ENCODE data around the gene TECPR2. TPM values are rescaled to one million over a fixed set of nuclear protein-coding genes. Genes with fewer than 3 reads are reported as not detected.

The TECPR2 gene
- total and polyA plus RNA-seq, 8 donors: 11.6 to 30.1 (median 16.2) TPM

DNA sequence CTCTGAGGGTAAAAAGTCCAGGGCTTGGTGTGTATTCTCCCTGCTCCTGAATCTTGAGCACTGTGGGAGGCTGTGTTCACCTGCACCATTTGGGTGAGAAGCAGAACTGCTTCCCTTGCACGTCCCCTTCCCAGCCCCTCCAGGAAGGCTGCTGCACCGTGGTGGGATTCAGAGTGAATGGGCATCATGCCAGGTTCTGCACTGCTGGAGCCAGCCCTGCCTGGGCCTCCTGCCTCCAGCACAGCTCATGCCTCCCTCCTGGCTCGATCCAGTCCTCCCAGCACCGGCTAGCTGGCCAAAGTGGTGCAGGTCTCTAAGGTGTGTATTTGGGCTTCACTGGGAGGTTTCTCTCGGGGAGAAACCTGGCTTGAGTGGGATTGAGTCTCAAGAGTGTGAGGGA, 92.0 kb downstream of the TECPR2 start:
- intact Hi-C loops (cut with DNase I): no loop called here
- H3K27ac ChIP-seq: no peak overlapping the region
- H3K27me3 ChIP-seq: no peaks in the 10 kb centered on the region
- H3K4me3 ChIP-seq: no peak overlapping the region
- ATAC-seq (no peak), DNase-seq (no peak)
- peaks cover 0 to 99% of the 10 kb centered on the region in 2 donors for H3K36me3 ChIP-seq
- H3K9me3 ChIP-seq: no peaks in the 10 kb centered on the region
- H3K4me1 ChIP-seq: no peaks in the 10 kb centered on the region
- TF ChIP-seq, protein P1, sequence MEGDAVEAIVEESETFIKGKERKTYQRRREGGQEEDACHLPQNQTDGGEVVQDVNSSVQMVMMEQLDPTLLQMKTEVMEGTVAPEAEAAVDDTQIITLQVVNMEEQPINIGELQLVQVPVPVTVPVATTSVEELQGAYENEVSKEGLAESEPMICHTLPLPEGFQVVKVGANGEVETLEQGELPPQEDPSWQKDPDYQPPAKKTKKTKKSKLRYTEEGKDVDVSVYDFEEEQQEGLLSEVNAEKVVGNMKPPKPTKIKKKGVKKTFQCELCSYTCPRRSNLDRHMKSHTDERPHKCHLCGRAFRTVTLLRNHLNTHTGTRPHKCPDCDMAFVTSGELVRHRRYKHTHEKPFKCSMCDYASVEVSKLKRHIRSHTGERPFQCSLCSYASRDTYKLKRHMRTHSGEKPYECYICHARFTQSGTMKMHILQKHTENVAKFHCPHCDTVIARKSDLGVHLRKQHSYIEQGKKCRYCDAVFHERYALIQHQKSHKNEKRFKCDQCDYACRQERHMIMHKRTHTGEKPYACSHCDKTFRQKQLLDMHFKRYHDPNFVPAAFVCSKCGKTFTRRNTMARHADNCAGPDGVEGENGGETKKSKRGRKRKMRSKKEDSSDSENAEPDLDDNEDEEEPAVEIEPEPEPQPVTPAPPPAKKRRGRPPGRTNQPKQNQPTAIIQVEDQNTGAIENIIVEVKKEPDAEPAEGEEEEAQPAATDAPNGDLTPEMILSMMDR (IDR thresholded peaks at IDR 0.05): no peak

DNA sequence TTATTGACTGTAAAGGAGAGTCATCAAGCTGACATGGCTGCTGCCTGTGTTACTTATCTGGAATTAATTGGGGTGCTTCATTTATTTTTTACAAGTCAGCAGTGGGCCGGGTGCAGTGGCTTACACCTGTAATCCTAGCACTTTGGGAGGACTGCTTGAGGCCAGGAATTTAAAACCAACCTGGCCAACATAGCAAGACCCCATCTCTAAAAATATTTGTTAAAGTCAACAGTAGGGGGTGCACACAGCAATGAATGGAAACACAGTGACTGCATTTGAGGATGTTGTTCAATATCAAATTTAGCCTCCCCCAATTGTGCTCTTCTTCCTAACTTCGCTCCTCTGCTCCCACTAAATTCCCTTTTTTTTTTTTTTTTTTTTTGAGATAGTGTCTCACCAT, 94.8 kb downstream of the TECPR2 start:
- DNase-seq: no peak
- intact Hi-C loops (cut with DNase I): no loop called here
- no peaks in the 10 kb centered on the region for H3K4me1 ChIP-seq
- no peak for ATAC-seq
- H3K4me3 ChIP-seq: no peak overlapping the region
- TF ChIP-seq, protein P1 (IDR thresholded peaks at IDR 0.05): no peak
- H3K9me3 ChIP-seq: no peaks in the 10 kb centered on the region
- H3K27me3 ChIP-seq: no peaks in the 10 kb centered on the region
- H3K27ac ChIP-seq: no peak overlapping the region
- H3K36me3 ChIP-seq: peaks cover 0 to 95% of the 10 kb centered on the region in 2 donors

DNA sequence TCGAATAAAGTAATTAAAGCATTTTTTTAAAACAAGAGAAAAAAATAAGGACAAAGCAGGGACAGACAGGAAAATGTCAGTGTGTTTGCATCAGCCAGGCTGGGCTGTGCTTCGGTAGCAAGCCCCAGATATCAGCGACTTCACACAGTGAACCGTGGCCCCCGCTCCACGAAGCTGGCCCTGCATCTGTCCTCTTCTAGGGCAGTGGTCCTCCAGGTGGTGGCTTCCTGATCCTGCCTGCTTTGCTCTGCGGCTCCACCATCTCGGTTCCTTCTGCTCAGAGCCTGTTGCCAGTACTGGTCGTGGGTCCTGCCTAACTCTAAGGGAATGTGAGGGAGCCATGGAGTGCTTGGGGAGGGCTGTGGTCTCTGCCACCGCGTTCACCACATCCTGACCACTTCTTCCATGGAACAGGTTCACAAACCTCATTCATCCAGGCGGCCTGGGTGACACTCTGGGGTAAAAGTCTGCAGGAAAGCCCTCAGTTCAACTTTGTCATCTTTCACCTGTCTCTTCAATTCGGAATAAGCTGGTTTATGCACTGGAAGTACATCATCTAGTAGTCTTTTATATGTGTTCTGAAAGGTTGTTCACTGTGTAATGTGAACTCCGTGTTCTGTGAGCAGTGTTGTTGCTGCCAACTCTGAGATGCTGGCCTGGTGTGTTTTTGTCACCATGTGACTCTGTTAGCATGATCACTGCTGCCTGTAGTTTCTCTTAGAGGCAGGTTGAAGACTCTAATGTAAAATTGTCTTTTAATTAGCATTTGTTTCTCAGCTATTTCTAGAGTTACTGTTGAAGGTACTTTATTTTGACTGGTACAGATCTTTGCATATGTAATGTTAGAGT, 99.0 kb downstream of the TECPR2 start:
- no peaks in the 10 kb centered on the region for H3K9me3 ChIP-seq
- H3K27me3 ChIP-seq: no peaks in the 10 kb centered on the region
- no peak overlapping the region for H3K4me3 ChIP-seq
- H3K4me1 ChIP-seq: no peaks in the 10 kb centered on the region
- ATAC-seq (no peak), DNase-seq (no peak)
- H3K36me3 ChIP-seq: peaks cover 0 to 89% of the 10 kb centered on the region in 2 donors
- TF ChIP-seq, protein P1 (IDR thresholded peaks at IDR 0.05): no peak
- intact Hi-C loops (cut with DNase I): no loop called here
- no peak overlapping the region for H3K27ac ChIP-seq

DNA sequence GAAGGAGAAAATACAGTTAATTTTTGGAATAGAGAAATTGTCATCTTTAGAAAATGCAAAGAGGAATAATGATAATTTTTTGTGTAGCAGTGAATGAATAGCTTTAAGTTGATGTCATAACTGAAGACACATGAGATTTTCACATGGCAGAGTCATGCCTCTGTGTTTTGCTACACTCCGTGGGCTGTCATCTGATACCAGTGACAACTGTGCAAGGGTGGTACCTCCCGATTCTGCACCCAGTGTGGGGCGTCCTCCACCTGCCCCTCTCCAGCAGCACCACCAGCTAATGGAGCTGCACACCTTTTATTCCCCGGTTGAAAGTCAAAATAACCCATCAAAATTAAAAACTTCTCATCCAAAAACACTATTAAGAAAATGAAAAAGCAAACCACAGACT, 99.7 kb downstream of the TECPR2 start:
- peak in 1 of 4 donors; percentile 8 for DNase-seq
- TF ChIP-seq, protein P1 (IDR thresholded peaks at IDR 0.05): no peak
- no peak overlapping the region for H3K27ac ChIP-seq
- no peaks in the 10 kb centered on the region for H3K9me3 ChIP-seq
- H3K36me3 ChIP-seq: peaks cover 0 to 88% of the 10 kb centered on the region in 2 donors
- ATAC-seq: no peak
- intact Hi-C loops (cut with DNase I): no loop called here
- H3K27me3 ChIP-seq: no peaks in the 10 kb centered on the region
- no peaks in the 10 kb centered on the region for H3K4me1 ChIP-seq
- H3K4me3 ChIP-seq: no peak overlapping the region

DNA sequence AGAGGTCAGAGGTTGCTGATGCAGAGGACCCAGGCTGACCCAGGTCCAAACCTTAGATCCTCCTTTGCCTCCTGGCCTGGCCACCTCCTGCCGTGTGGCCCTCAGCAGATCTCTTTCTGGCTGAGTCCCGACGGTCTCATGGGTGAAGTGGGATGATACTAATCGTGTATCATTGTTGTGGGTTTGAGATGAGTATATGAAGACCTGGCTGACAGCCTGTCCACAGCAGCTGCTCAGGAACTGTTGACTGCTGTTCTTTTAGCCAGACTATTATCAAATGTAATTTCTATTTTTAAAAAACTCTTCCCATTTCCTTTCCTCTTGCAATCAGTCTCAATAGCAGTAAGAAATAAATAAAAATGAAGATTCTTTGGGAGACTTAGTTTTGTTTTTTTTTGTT, 101.3 kb downstream of the TECPR2 start:
- DNase-seq: peak in 1 of 4 donors; percentile 18
- intact Hi-C loops (cut with DNase I): no loop called here
- TF ChIP-seq, protein P1 (IDR thresholded peaks at IDR 0.05): no peak
- Histone ChIP-seq H3K27ac (no peak overlapping the region), H3K4me3 (no peak overlapping the region), H3K4me1 (no peaks in the 10 kb centered on the region), H3K9me3 (no peaks in the 10 kb centered on the region), H3K36me3 (peaks cover 0 to 81% of the 10 kb centered on the region in 2 donors), H3K27me3 (no peaks in the 10 kb centered on the region)
- no peak for ATAC-seq
